ENCODE data around the gene S100P. TPM values are rescaled to one million over a fixed set of nuclear protein-coding genes. Genes with fewer than 3 reads are reported as not detected.
A peak's percentile ranks its signal among the peaks of the same experiment; 100 is the strongest.
"Not testable (repeated sequence)": the region's sequence is repeated elsewhere in the genome, so short reads cannot be mapped to it uniquely, and the experiment has no call there.

S100P gene
- total RNA-seq, 2 experiments from 2014 or later: 165 to 176 TPM

DNA sequence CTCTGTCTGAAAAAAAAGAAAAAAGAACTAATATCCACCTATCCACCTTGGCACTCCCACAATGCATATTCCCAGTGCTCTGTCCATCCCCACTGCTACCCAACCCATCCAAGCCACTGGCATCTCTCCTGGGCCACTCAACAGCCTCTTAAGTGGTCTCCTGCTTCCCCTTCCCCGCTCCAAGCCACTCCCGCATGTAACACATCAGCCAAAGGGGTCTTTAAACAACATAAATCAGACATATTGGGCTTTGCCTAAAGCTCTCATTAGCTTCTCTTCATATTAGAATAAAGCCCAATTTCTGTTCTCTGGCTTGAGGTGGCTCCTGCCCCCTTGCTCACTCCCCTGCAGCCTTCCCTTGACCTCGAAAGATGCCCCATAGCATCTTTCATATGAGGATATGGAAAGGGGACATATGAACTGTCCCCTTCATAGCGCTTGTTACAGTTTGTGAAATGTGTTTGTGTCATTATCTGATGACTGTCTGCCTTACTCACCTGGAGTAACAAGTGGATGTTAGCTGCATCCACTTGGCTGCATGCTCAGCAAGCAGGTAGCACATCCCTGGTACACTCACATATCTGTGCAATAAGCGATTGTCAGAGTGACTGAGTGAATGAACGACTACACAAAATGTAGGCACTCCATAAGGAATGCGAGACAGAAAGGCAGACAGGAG, 25.4 kb downstream of the S100P start:
- H3K4me3 Mint-ChIP-seq: peak overlapping the region; percentile 6
- no peak overlapping the region for H3K27ac Mint-ChIP-seq
- ChIA-PET CTCF (interaction anchor here (0.7 to 5.6 kb wide), 16 partner anchors 17 to 351 kb away, joined by 3 to 145 read pairs (median 4); partner anchors contain the start of genes GRPEL1 and MRFAP1), POLR2A (interaction anchor here (1.3 to 6.7 kb wide), 6 partner anchors 9 to 349 kb away, joined by 3 to 84 read pairs (median 10); partner anchors contain the start of genes GRPEL1, MRFAP1 and MRFAP1L1)
- peaks cover 14% of the 10 kb centered on the region for H3K36me3 Mint-ChIP-seq (ENCODE audit: low read depth)
- no peaks in the 10 kb centered on the region for H3K27me3 Mint-ChIP-seq
- peaks cover 33% of the 10 kb centered on the region for H3K4me1 Mint-ChIP-seq
- no peak for DNase-seq
- H3K9me3 Mint-ChIP-seq: no peaks in the 10 kb centered on the region

GRCh38 chr4:6719611-6720179, 26.0 kb downstream of the S100P start:
- DNase-seq: no peak
- Mint-ChIP-seq H3K4me1 (peaks cover 33% of the 10 kb centered on the region), H3K27me3 (no peaks in the 10 kb centered on the region), H3K36me3 (ENCODE audit: low read depth) (peaks cover 14% of the 10 kb centered on the region), H3K4me3 (no peak overlapping the region), H3K27ac (no peak overlapping the region), H3K9me3 (no peaks in the 10 kb centered on the region)
- CTCF ChIA-PET: interaction anchor here (0.7 to 5.6 kb wide), 20 partner anchors 29 to 351 kb away, joined by 3 to 145 read pairs (median 4); partner anchors contain the start of genes GRPEL1 and MRFAP1
- POLR2A ChIA-PET: interaction anchor here (1.0 to 6.7 kb wide), 6 partner anchors 10 to 348 kb away, joined by 3 to 84 read pairs (median 4); partner anchors contain the start of genes GRPEL1, MRFAP1 and MRFAP1L1

DNA sequence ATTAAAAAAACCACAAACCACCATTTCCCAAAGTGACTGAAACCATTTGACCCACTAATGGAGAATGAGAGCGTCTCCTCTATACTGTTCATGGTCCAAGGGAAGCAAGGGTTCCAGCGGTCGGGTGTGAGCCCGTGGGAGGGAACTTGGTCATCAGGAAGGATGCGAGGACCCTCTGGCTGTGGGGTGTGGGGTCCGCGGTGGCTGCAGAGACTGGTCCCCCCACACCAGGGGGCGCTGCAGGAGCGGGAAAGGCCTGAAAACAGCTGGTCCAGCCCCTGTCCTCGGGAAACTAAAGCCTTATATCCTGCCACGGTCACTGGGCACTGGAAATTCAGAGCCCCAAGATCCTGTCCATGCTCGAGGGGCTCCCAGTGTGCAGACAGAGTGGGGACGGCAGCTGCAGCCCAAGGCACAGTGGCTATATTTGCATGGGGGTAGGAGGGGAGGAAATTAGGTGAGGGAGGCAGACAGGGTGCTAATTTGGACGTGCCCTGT, 26.6 kb downstream of the S100P start:
- ChIA-PET POLR2A (interaction anchor here (0.7 to 6.7 kb wide), 7 partner anchors 10 to 350 kb away, joined by 3 to 84 read pairs (median 3); partner anchors contain the start of genes GRPEL1, MRFAP1 and MRFAP1L1), CTCF (interaction anchor here (0.7 to 5.6 kb wide), 25 partner anchors 10 to 350 kb away, joined by 3 to 145 read pairs (median 4); partner anchors contain the start of genes GRPEL1, MRFAP1 and MRFAP1L1)
- no peak overlapping the region for H3K4me3 Mint-ChIP-seq
- DNase-seq: peak; percentile 80
- no peaks in the 10 kb centered on the region for H3K27me3 Mint-ChIP-seq
- no peak overlapping the region for H3K27ac Mint-ChIP-seq
- H3K36me3 Mint-ChIP-seq (ENCODE audit: low read depth): peaks cover 14% of the 10 kb centered on the region
- H3K4me1 Mint-ChIP-seq: peaks cover 30% of the 10 kb centered on the region
- H3K9me3 Mint-ChIP-seq: no peaks in the 10 kb centered on the region

GRCh38 chr4:6721121-6721520, 27.4 kb downstream of the S100P start:
- no peaks in the 10 kb centered on the region for H3K9me3 Mint-ChIP-seq
- ChIA-PET POLR2A (interaction anchor here (2.6 kb wide), 1 partner anchor 153 kb away, joined by 17 read pairs; no protein-coding TSS in a partner anchor), CTCF (interaction anchor here (0.8 to 5.6 kb wide), 4 partner anchors 47 to 348 kb away, joined by 3 to 74 read pairs (median 8); a partner anchor contains a TSS)
- peaks cover 24% of the 10 kb centered on the region for H3K4me1 Mint-ChIP-seq
- peaks cover 10% of the 10 kb centered on the region for H3K36me3 Mint-ChIP-seq (ENCODE audit: low read depth)
- no peak overlapping the region for H3K27ac Mint-ChIP-seq
- no peak overlapping the region for H3K4me3 Mint-ChIP-seq
- no peak for DNase-seq
- no peaks in the 10 kb centered on the region for H3K27me3 Mint-ChIP-seq

- peaks cover 8% of the 10 kb centered on the region for H3K36me3 Mint-ChIP-seq (ENCODE audit: low read depth)
- DNase-seq: no peak
- no peak overlapping the region for H3K4me3 Mint-ChIP-seq
- no peaks in the 10 kb centered on the region for H3K27me3 Mint-ChIP-seq
- H3K4me1 Mint-ChIP-seq: peaks cover 20% of the 10 kb centered on the region
- H3K9me3 Mint-ChIP-seq: no peaks in the 10 kb centered on the region
- CTCF ChIA-PET: no interaction called here
- POLR2A ChIA-PET: no interaction called here
- no peak overlapping the region for H3K27ac Mint-ChIP-seq
Observed at GRCh38 chr4:6722891-6723290, 29.2 kb downstream of the S100P start.

GRCh38 chr4:6723851-6724250, 30.2 kb downstream of the S100P start:
- Mint-ChIP-seq H3K4me1 (peaks cover 14% of the 10 kb centered on the region), H3K36me3 (ENCODE audit: low read depth) (peaks cover 2% of the 10 kb centered on the region)
- POLR2A ChIA-PET: no interaction called here

GRCh38 chr4:6724421-6725111, 30.9 kb downstream of the S100P start:
- ChIA-PET CTCF (interaction anchor here (1.2 kb wide), 1 partner anchor 148 kb away, joined by 6 read pairs; no protein-coding TSS in a partner anchor), POLR2A (no interaction called here)
- Mint-ChIP-seq H3K27ac (no peak overlapping the region), H3K4me3 (no peak overlapping the region), H3K36me3 (ENCODE audit: low read depth) (no peaks in the 10 kb centered on the region), H3K9me3 (no peaks in the 10 kb centered on the region), H3K27me3 (no peaks in the 10 kb centered on the region), H3K4me1 (peaks cover 8% of the 10 kb centered on the region)
- DNase-seq: no peak

More at GRCh38 chr4:6723851-6724250, 30.2 kb downstream of the S100P start:
- Mint-ChIP-seq H3K27me3 (no peaks in the 10 kb centered on the region), H3K9me3 (no peaks in the 10 kb centered on the region), H3K27ac (no peak overlapping the region), H3K4me3 (no peak overlapping the region)
- CTCF ChIA-PET: no interaction called here
- no peak for DNase-seq

- H3K9me3 Mint-ChIP-seq; POLR2A ChIA-PET; H3K27me3 Mint-ChIP-seq; H3K4me3 Mint-ChIP-seq; H3K4me1 Mint-ChIP-seq; DNase-seq; H3K27ac Mint-ChIP-seq; H3K36me3 Mint-ChIP-seq (ENCODE audit: low read depth): not testable (repeated sequence)
- CTCF ChIA-PET: interaction anchor here (1.2 kb wide), 1 partner anchor 147 kb away, joined by 6 read pairs; no protein-coding TSS in a partner anchor
Observed at GRCh38 chr4:6725427-6725961, 31.8 kb downstream of the S100P start.

DNA sequence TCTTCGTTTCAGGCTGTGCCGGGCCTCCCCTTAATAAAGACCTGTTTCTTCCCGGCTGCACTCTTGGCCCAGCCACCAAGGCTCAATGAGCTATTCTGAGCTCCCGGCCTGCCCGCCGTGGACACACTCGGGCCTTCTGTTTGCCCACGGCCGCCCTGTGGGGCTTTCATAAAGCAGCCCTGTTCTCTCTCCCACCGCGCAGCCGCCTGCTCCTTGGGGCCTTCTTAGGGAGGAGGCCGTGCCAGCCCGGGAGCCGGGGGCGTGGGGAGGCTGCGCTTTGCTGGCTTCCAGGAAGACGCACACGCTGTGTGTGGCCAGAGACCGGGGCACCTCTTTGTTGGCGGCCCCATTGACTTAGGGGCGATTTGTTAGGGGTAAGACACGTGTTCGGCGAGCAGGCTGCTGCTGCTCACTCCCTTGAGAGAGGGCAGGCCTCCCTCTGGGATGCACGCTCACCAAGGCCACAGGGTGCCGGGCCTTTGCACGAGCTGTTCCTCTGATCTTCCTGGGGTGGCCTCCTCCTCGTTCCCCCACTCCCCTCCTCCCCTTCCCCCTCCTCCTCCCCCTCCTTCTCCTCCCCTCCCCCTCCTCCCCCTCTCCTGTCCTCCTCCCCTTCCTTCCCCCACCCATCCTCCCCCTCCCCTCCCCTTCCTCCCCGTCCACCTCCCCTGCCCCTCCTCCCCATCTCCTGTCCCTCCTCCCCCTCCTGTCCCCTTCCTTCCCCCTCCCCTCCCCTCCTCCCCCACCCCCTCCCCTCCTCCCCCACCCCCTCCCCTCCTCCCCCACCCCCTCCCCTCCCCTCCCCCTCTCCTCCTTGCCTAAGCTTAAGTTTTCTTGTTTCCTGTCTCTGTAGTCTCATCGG, 33.6 kb downstream of the S100P start:
- H3K4me3 Mint-ChIP-seq: no peak overlapping the region

DNA sequence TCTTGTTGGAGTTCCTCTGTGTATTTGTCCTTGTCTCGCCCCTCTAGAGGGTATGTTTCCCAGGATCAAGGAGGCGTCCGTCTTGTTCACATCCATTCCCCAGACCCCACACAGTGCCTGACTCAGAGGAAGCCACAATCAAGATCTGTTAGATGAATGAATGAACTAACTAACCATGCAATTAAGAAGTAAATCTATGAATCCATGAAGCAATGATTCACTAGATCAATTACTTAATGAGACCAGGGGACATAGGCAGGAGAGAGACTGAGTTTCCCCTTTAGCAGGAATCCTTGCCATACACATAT, 34.2 kb downstream of the S100P start:
- Mint-ChIP-seq H3K27me3 (no peaks in the 10 kb centered on the region), H3K36me3 (ENCODE audit: low read depth) (no peaks in the 10 kb centered on the region), H3K4me1 (peaks cover 3% of the 10 kb centered on the region), H3K9me3 (no peaks in the 10 kb centered on the region), H3K4me3 (no peak overlapping the region), H3K27ac (no peak overlapping the region)
- ChIA-PET CTCF (no interaction called here), POLR2A (no interaction called here)
- no peak for DNase-seq

More for the DNA sequence above, 33.6 kb downstream of the S100P start:
- Mint-ChIP-seq H3K27ac (no peak overlapping the region), H3K36me3 (ENCODE audit: low read depth) (no peaks in the 10 kb centered on the region), H3K9me3 (no peaks in the 10 kb centered on the region), H3K4me1 (peaks cover 3% of the 10 kb centered on the region), H3K27me3 (no peaks in the 10 kb centered on the region)
- ChIA-PET CTCF (no interaction called here), POLR2A (no interaction called here)
- no peak for DNase-seq

DNA sequence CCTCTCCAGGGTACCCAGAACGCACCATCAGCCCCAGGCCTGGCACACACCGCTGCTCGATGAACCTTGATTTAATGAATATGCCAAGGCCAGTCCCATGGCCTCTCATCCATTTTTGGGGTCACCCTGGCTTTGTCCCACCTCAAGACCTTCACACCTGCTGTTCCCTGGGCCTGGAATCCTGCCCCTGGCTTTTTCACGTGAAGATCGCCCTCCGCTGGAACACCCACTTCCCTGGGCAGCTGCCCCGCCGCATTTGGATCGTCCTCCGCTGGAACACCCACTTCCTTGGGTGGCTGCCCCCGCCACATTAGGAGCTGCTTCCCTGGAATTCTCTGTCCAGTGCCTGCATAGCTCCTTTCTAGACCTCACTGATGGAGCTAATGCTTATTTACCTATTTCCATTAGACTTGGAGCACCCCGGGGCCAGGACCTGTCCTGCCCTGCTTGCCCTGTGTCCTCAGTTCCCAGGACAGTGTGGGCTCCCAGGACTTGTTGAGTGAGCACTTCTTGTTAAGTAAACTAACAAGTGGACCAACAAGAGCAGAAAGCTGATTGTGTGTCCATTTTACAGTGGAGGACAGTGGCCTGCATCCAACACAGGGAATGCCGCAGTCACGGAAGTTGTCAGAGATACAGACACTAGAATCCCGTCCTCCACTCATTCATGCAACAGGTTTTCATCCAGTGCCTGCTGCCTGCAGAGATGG, 34.8 kb downstream of the S100P start:
- H3K36me3 Mint-ChIP-seq (ENCODE audit: low read depth): no peaks in the 10 kb centered on the region
- no peaks in the 10 kb centered on the region for H3K9me3 Mint-ChIP-seq
- H3K27ac Mint-ChIP-seq: no peak overlapping the region
- POLR2A ChIA-PET: no interaction called here
- DNase-seq: no peak
- peaks cover 3% of the 10 kb centered on the region for H3K4me1 Mint-ChIP-seq
- CTCF ChIA-PET: interaction anchor here (3.0 kb wide), 1 partner anchor 145 kb away, joined by 8 read pairs; no protein-coding TSS in a partner anchor
- H3K4me3 Mint-ChIP-seq: no peak overlapping the region
- no peaks in the 10 kb centered on the region for H3K27me3 Mint-ChIP-seq
